Fibroblast of the aortic adventitia (primary cell): Measurements from ENCODE around the gene PYGM. TPM values are rescaled to one million over a fixed set of nuclear protein-coding genes. Genes with fewer than 3 reads are reported as not detected.

ENCODE experiments used
- DNase-seq: peaks from one replicate; pipeline ENCODE4 v3.0.0-alpha.2; 2010; ENCODE audit warnings: low read depth
- H3K4me3 ChIP-seq: 2 replicates; pipeline ENCODE4 v1.5.1; 2011; ENCODE audit warnings: low read depth, mild to moderate bottlenecking, control low read depth, low read length, moderate library complexity
- total RNA-seq: library from RNA; depleted of rRNA; stranded (reverse); fragments of >200 nt; gene quantifications from 2 replicates; pipeline ENCODE4 v1.2.3, GENCODE V29; 2012; ENCODE audit warnings: low replicate concordance
- TF ChIP-seq, protein P1 (sequence below): IDR thresholded peaks from 2 replicates; pipeline ENCODE4 v1.5.1; 2011; ENCODE audit warnings: mild to moderate bottlenecking, low read length, control low read depth, inconsistent platforms; ENCODE audit not compliant: insufficient read depth

The PYGM gene
- total RNA-seq, 1 donor = 0.63 TPM

DNA sequence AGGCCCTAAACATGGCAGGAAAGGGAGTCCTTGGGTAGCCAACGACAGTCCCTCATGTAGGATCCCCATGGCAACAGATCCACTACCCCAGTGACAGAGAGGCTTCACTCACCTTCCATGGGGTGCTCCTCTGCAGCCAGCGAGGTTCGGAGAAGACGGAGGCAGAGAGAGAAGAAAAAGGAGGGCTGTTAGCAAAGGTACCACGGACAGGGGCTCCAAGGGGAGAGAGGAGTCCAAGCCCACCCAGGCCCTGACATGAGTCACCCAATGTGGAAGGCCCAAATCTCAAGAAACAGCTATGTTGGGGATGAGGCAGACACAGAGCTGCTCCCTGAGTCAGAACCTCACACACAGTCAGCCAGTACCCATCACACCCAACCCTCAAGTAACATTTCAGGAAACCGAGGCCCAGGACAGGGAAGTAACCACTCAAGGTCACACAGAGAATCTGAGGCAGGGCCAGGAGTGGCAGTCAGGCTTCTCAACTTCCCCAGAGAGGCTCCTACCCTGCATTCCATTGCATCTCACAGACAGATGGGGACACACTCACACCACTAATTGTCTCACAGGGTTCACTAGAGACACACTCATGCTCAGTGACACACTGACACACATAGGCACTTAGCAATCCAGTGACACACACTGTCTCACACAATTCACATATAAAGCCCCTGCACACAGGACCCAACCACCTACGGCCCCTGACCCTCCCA lies 62.0 kb downstream of the PYGM start:
- no peak overlapping the region for H3K4me3 ChIP-seq
- no peak for DNase-seq
- TF ChIP-seq, protein P1, sequence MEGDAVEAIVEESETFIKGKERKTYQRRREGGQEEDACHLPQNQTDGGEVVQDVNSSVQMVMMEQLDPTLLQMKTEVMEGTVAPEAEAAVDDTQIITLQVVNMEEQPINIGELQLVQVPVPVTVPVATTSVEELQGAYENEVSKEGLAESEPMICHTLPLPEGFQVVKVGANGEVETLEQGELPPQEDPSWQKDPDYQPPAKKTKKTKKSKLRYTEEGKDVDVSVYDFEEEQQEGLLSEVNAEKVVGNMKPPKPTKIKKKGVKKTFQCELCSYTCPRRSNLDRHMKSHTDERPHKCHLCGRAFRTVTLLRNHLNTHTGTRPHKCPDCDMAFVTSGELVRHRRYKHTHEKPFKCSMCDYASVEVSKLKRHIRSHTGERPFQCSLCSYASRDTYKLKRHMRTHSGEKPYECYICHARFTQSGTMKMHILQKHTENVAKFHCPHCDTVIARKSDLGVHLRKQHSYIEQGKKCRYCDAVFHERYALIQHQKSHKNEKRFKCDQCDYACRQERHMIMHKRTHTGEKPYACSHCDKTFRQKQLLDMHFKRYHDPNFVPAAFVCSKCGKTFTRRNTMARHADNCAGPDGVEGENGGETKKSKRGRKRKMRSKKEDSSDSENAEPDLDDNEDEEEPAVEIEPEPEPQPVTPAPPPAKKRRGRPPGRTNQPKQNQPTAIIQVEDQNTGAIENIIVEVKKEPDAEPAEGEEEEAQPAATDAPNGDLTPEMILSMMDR = no peak

Other genes with a start within 250 kb of the PYGM start
- gene SLC22A11, start 204.0 kb downstream of the PYGM start, total RNA-seq = not detected in 2 replicates
- not detected in 2 replicates for gene SLC22A12, start 168.8 kb downstream of the PYGM start, total RNA-seq
- 3.3 and 3.4 TPM in 2 replicates for gene NRXN2, start 36.8 kb downstream of the PYGM start, total RNA-seq
- 0.25 TPM in 1 of 2 replicates, not detected in the other for gene RASGRP2, start 15.8 kb downstream of the PYGM start, total RNA-seq
- 150 and 183 TPM in 2 replicates for gene SF1, start 18.6 kb upstream of the PYGM start, total RNA-seq
- gene MAP4K2, start 43.2 kb upstream of the PYGM start, total RNA-seq = 9.6 and 11.4 TPM in 2 replicates
- gene MEN1, start 50.6 kb upstream of the PYGM start, total RNA-seq = 6.2 and 15.9 TPM in 2 replicates
- 0.08 and 0.09 TPM in 2 replicates for gene CDC42BPG, start 84.7 kb upstream of the PYGM start, total RNA-seq
- gene EHD1, start 118.6 kb upstream of the PYGM start, total RNA-seq = 68.1 and 113 TPM in 2 replicates
- 18.2 and 18.8 TPM in 2 replicates for gene ATG2A, start 157.2 kb upstream of the PYGM start, total RNA-seq
- gene PPP2R5B, start 164.7 kb upstream of the PYGM start, total RNA-seq = 7.9 and 9.3 TPM in 2 replicates
- gene GPHA2, start 175.9 kb upstream of the PYGM start, total RNA-seq = not detected in 2 replicates
- not detected in 2 replicates for gene MAJIN, start 212.1 kb upstream of the PYGM start, total RNA-seq
- gene BATF2, start 237.0 kb upstream of the PYGM start, total RNA-seq = 0.25 and 0.45 TPM in 2 replicates